H1 (cell line): ENCODE results near the gene CES3. TPM values are rescaled to one million over a fixed set of nuclear protein-coding genes. Genes with fewer than 3 reads are reported as not detected.
"Not testable (repeated sequence)": the region's sequence is repeated elsewhere in the genome, so short reads cannot be mapped to it uniquely, and the experiment has no call there.

ENCODE experiments used
- CTCF ChIA-PET: fragments of 300-600 bp; sonication (Branson Sonifier 250); formaldehyde crosslinking; loops from one replicate; lab custom pipeline; 2021; ENCODE audit not compliant: partially characterized antibody; lab: Charles Lee
- POLR2A ChIA-PET: fragments of 300-600 bp; sonication (Branson Sonifier 250); formaldehyde crosslinking; loops from one replicate; lab custom pipeline; 2021; ENCODE audit warnings: inconsistent platforms; ENCODE audit not compliant: partially characterized antibody; lab: Charles Lee
- DNase-seq, 2 experiments: peaks; one replicate each; pipeline versions ENCODE4 v3.0.0 to v3.0.0-alpha.2; 2010 to 2022; ENCODE audit warnings: low spot score in 2 of 2, low read depth in 1 of 2, mixed read lengths in 1 of 2
- FAIRE-seq: peaks from 2 replicates; lab custom pipeline; 2011; peaks lifted over from hg19 to GRCh38; lab: Jason Lieb, UNC
- H2AFZ ChIP-seq: 2 replicates; pipeline ENCODE4 v1.8.1; 2012; ENCODE audit warnings: low read length, inconsistent platforms
- H2AK5ac ChIP-seq: 2 replicates; pipeline ENCODE4 v1.6.1; 2013; ENCODE audit warnings: low read depth, low read length
- H2BK120ac ChIP-seq: replicated peaks from 2 replicates; pipeline ENCODE3; 2013; ENCODE audit warnings: low read depth, low read length, inconsistent platforms
- H2BK12ac ChIP-seq: 2 replicates; pipeline ENCODE4 v1.6.1; 2013; ENCODE audit warnings: low read depth, low read length
- H2BK15ac ChIP-seq: 2 replicates; pipeline ENCODE4 v1.6.1; 2013; ENCODE audit warnings: low read length
- H2BK20ac ChIP-seq: 2 replicates; pipeline ENCODE4 v1.6.1; 2013; ENCODE audit warnings: low read length
- H2BK5ac ChIP-seq: 2 replicates; pipeline ENCODE4 v1.6.1; 2013; ENCODE audit warnings: low read depth, low read length
- H3K14ac ChIP-seq: 2 replicates; pipeline ENCODE4 v1.6.1; 2013; ENCODE audit warnings: inconsistent platforms; ENCODE audit not compliant: insufficient read length
- H3K18ac ChIP-seq: 2 replicates; pipeline ENCODE4 v1.6.1; 2013; ENCODE audit warnings: low read length; ENCODE audit errors: extremely low read depth
- H3K23ac ChIP-seq: 2 replicates; pipeline ENCODE4 v1.6.1; 2013; ENCODE audit warnings: inconsistent platforms; ENCODE audit not compliant: insufficient read length
- H3K23me2 ChIP-seq: 2 replicates; pipeline ENCODE4 v1.6.1; 2013; ENCODE audit warnings: low read depth, low read length
- H3K27ac ChIP-seq: 2 replicates; pipeline ENCODE4 v1.6.1; 2011; ENCODE audit warnings: low read depth, low read length, inconsistent platforms
- H3K27me3 ChIP-seq, 4 experiments: replicated peaks in 1 of 4; 1 replicate in 1 of 4; 2 replicates in 3 of 4; pipeline versions ENCODE4 v1.6.1 to v1.8.1; 2011 to 2013; ENCODE audit warnings: low read length in 3 of 4, mild to moderate bottlenecking in 3 of 4, inconsistent platforms in 2 of 4, mixed read lengths in 2 of 4, moderate library complexity in 1 of 4; ENCODE audit not compliant: control insufficient read depth in 3 of 4, insufficient read depth in 3 of 4; ENCODE audit errors: extremely low read depth in 1 of 4
- H3K36me3 ChIP-seq, 4 experiments: 2 replicates each; pipeline versions ENCODE4 v1.6.1 to v1.8.1; 2011 to 2013; ENCODE audit warnings: mild to moderate bottlenecking in 4 of 4, low read length in 3 of 4, moderate library complexity in 2 of 4, control low read depth in 1 of 4, inconsistent platforms in 1 of 4; ENCODE audit not compliant: insufficient read depth in 4 of 4, control insufficient read depth in 2 of 4
- H3K4ac ChIP-seq: replicated peaks from 2 replicates; pipeline ENCODE3; 2013; ENCODE audit warnings: low read length, low read depth, mixed read lengths, inconsistent platforms; ENCODE audit not compliant: insufficient read length
- H3K4me1 ChIP-seq, 4 experiments: replicated peaks in 1 of 4; 1 replicate in 1 of 4; 2 replicates in 3 of 4; pipeline versions ENCODE4 v1.6.1 to v1.8.1; 2011 to 2013; ENCODE audit warnings: low read length in 3 of 4, inconsistent platforms in 2 of 4, mixed read lengths in 1 of 4; ENCODE audit not compliant: insufficient read depth in 4 of 4, control insufficient read depth in 3 of 4
- H3K4me2 ChIP-seq, 2 experiments: 2 replicates each; pipeline versions ENCODE4 v1.6.1 to v1.8.1; 2011 to 2013; ENCODE audit warnings: low read depth in 2 of 2, low read length in 2 of 2, control low read depth in 1 of 2, inconsistent platforms in 1 of 2, mild to moderate bottlenecking in 1 of 2; ENCODE audit not compliant: insufficient read depth in 1 of 2
- H3K4me3 ChIP-seq, 4 experiments: fragments of 200-600, 300-600 bp in 1 of 4; sonication (generic), shearing (Covaris generic), sonication (Bioruptor Twin) in 1 of 4; 2 replicates each; pipeline versions ENCODE4 v1.5.1 to v1.8.1; 2011 to 2016; ENCODE audit warnings: low read length in 4 of 4, low read depth in 3 of 4, control low read depth in 2 of 4, inconsistent platforms in 2 of 4, mild to moderate bottlenecking in 2 of 4, mixed read lengths in 1 of 4, moderate library complexity in 1 of 4; ENCODE audit not compliant: insufficient read depth in 2 of 4; ENCODE audit errors: extremely low read depth in 1 of 4
- H3K56ac ChIP-seq: replicated peaks from 2 replicates; pipeline ENCODE3; 2013; ENCODE audit warnings: low read depth, mild to moderate bottlenecking, mixed read lengths, low read length, inconsistent platforms; ENCODE audit not compliant: insufficient read length
- H3K79me1 ChIP-seq: 2 replicates; pipeline ENCODE4 v1.6.1; 2013; ENCODE audit warnings: low read depth, low read length, control low read depth
- H3K79me2 ChIP-seq, 2 experiments: 2 replicates each; pipeline versions ENCODE4 v1.6.1 to v1.8.1; 2012 to 2013; ENCODE audit warnings: low read length in 2 of 2, mild to moderate bottlenecking in 2 of 2, inconsistent platforms in 1 of 2; ENCODE audit not compliant: insufficient read depth in 2 of 2, control insufficient read depth in 1 of 2
- H3K9ac ChIP-seq, 4 experiments: replicated peaks in 1 of 4; 1 replicate in 1 of 4; 2 replicates in 3 of 4; pipeline versions ENCODE4 v1.6.1 to v1.8.1; 2011 to 2013; ENCODE audit warnings: low read depth in 3 of 4, low read length in 3 of 4, control low read depth in 2 of 4, mild to moderate bottlenecking in 2 of 4, moderate library complexity in 2 of 4, inconsistent platforms in 1 of 4; ENCODE audit errors: extremely low read depth in 1 of 4
- H3K9me3 ChIP-seq, 2 experiments: 2 replicates each; pipeline versions ENCODE4 v1.6.1 to v1.8.1; 2012 to 2013; ENCODE audit warnings: mild to moderate bottlenecking in 2 of 2, moderate library complexity in 2 of 2, control low read depth in 1 of 2, inconsistent platforms in 1 of 2, low read depth in 1 of 2, low read length in 1 of 2, mixed read lengths in 1 of 2; ENCODE audit not compliant: insufficient read depth in 2 of 2
- H4K20me1 ChIP-seq, 2 experiments: replicated peaks in 1 of 2; 2 replicates each; pipeline versions ENCODE3 to v1.8.1; 2011 to 2013; ENCODE audit warnings: inconsistent platforms in 2 of 2, low read length in 2 of 2, mild to moderate bottlenecking in 1 of 2; ENCODE audit not compliant: insufficient read depth in 2 of 2, control insufficient read depth in 1 of 2
- H4K5ac ChIP-seq: 2 replicates; pipeline ENCODE4 v1.6.1; 2013; ENCODE audit warnings: low read length, low read depth, mixed read lengths, inconsistent platforms; ENCODE audit not compliant: insufficient read length
- H4K8ac ChIP-seq: 2 replicates; pipeline ENCODE4 v1.8.0; 2013; ENCODE audit warnings: mild to moderate bottlenecking, moderate library complexity, low read length, inconsistent platforms; ENCODE audit not compliant: insufficient read depth; ENCODE audit errors: extremely low read depth
- H4K91ac ChIP-seq: replicated peaks from 2 replicates; pipeline ENCODE3; 2013; ENCODE audit warnings: low read length, mixed read lengths, inconsistent platforms; ENCODE audit not compliant: insufficient read length
- WGBS, 2 experiments: shearing (Covaris generic) in 1 of 2; methylation state at CpG; one replicate each; pipeline versions ENCODE4 v1.1.6 to v1.1.7; 2013 to 2015; ENCODE audit warnings: low lambda C conversion rate in 2 of 2, mixed read lengths in 2 of 2, inconsistent platforms in 1 of 2, low coverage in 1 of 2, missing lambda C conversion rate in 1 of 2; ENCODE audit not compliant: insufficient replicate concordance in 2 of 2, insufficient coverage in 1 of 2, insufficient read length in 1 of 2; ENCODE audit errors: extremely low coverage in 1 of 2, missing lambda C conversion rate in 1 of 2; 5-methylcytosine and 5-hydroxymethylcytosine counted together
- polyA plus RNA-seq, 7 experiments: library from polyadenylated mRNA; depleted of rRNA in 3 of 7; stranded (reverse) in 5 of 7; unstranded in 2 of 7; fragments of >200 nt in 5 of 7; fragments of 200-250 nt in 2 of 7; gene quantifications; 1 replicate in 5 of 7; 2 replicates in 1 of 7; 4 replicates in 1 of 7; pipeline versions ENCODE4 v1.2.1 to v1.2.3, GENCODE V29; 2011 to 2013; ENCODE audit warnings: missing spikeins in 2 of 7, mixed read lengths in 2 of 7
- total RNA-seq: library from RNA; stranded (reverse); fragmentation: NEBNext Ultra II Directional; extraction: Animal tissue kit (Norgen Biotek cat#: 25700); gene quantifications from 2 replicates; pipeline ENCODE4 v1.2.1, GENCODE V29; 2021

CES3 gene
- total and polyA plus RNA-seq, 2 of the 8 experiments (the other 6 are each of a cell fraction or from before 2014, with no cell fraction given): 1.6 to 2.2 TPM

GRCh38 chr16:66956154-66956457 is 5.0 kb upstream of the CES3 start:
- H3K9me3 ChIP-seq, H3K4me1 ChIP-seq, H2BK15ac ChIP-seq, FAIRE-seq, H3K9ac ChIP-seq, H4K91ac ChIP-seq, H3K14ac ChIP-seq, H3K79me1 ChIP-seq, H2AFZ ChIP-seq, H3K18ac ChIP-seq, H2AK5ac ChIP-seq, H3K4ac ChIP-seq, H3K4me2 ChIP-seq, H2BK5ac ChIP-seq, DNase-seq, H4K8ac ChIP-seq, H3K4me3 ChIP-seq, H4K20me1 ChIP-seq, H2BK20ac ChIP-seq, H2BK120ac ChIP-seq, H3K23me2 ChIP-seq, POLR2A ChIA-PET, H4K5ac ChIP-seq, H3K79me2 ChIP-seq, H3K36me3 ChIP-seq, H3K27ac ChIP-seq, H3K56ac ChIP-seq, H3K23ac ChIP-seq, H2BK12ac ChIP-seq, H3K27me3 ChIP-seq: not testable (repeated sequence)
- WGBS, 2 experiments: 67% methylated on average over 1 of the region's 1 CpG; no CpG with 5 or more reads in 1 of the 2 experiments
- CTCF ChIA-PET: interaction anchor here (0.6 to 12.2 kb wide), 9 partner anchors 9 to 242 kb away, joined by 3 to 130 read pairs (median 5); partner anchors contain the start of gene CES4A
